Smooth muscle cell of the coronary artery (primary cell): ENCODE results near the gene SPOCK1. TPM values are rescaled to one million over a fixed set of nuclear protein-coding genes. Genes with fewer than 3 reads are reported as not detected.

Source experiments
- total RNA-seq: library from RNA; depleted of rRNA; stranded (reverse); fragments of >200 nt; gene quantifications from 2 replicates; pipeline ENCODE4 v1.2.3, GENCODE V29; 2014; ENCODE audit warnings: low replicate concordance

Gene SPOCK1
- 273 and 727 TPM in 2 replicates for total RNA-seq

GRCh38 chr5:137498736-137499505, at the start of gene SPOCK1:
Gene SPOCK1, minus strand, starts transcription at chr5:137499326.

Other genes with a start within 250 kb of the SPOCK1 start
- 1.3 and 3.4 TPM in 2 replicates for gene KLHL3, start 236.8 kb upstream of the SPOCK1 start, total RNA-seq